Gastroesophageal sphincter (tissue), 3 donors: ENCODE data around the gene BORCS5.

Experiments used
- POLR2A ChIP-seq, 2 donors: fragments of 450-650 bp; IDR thresholded peaks; one replicate each; pipeline ENCODE4 v1.6.1; 2017; ENCODE audit warnings: antibody characterized with exemption in 2 of 2, mild to moderate bottlenecking in 2 of 2, moderate library complexity in 1 of 2
- POLR2AphosphoS5 ChIP-seq: sonication (generic); formaldehyde crosslinking; IDR thresholded peaks from one replicate; pipeline ENCODE4 v1.6.1; 2017; ENCODE audit warnings: antibody characterized with exemption
- TF ChIP-seq, protein P1 (sequence below), 4 experiments: fragments of 200-600 bp in 2 of 4; fragments of 450-650 bp in 2 of 4; sonication (generic) in 1 of 4; IDR thresholded peaks; one replicate each; pipeline ENCODE4 v1.5.1; 2017 to 2019; ENCODE audit warnings: antibody characterized with exemption in 4 of 4, mild to moderate bottlenecking in 2 of 4, moderate library complexity in 2 of 4

DNA sequence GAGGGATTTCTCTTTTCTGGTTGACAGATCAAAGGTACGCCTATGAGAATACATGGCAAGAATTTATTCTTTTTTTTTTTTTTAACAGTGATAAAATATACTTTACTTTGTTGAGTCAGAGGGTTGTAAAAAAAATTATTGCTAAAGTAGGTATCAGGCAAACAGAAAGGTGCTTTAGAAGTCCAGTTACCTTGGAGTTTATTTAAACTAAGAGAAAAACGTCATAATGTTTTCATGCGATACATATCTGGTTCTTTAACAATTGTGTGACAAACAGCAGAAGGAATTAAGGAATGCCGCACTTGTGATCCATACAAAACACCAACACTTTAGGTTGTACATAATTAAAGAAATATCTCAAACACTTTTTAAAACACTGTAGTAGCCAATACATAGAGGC lies 94.2 kb downstream of the BORCS5 start:
- TF ChIP-seq POLR2A (IDR thresholded peaks at IDR 0.05) (no peak), POLR2AphosphoS5 (no peak)
- TF ChIP-seq, protein P1, sequence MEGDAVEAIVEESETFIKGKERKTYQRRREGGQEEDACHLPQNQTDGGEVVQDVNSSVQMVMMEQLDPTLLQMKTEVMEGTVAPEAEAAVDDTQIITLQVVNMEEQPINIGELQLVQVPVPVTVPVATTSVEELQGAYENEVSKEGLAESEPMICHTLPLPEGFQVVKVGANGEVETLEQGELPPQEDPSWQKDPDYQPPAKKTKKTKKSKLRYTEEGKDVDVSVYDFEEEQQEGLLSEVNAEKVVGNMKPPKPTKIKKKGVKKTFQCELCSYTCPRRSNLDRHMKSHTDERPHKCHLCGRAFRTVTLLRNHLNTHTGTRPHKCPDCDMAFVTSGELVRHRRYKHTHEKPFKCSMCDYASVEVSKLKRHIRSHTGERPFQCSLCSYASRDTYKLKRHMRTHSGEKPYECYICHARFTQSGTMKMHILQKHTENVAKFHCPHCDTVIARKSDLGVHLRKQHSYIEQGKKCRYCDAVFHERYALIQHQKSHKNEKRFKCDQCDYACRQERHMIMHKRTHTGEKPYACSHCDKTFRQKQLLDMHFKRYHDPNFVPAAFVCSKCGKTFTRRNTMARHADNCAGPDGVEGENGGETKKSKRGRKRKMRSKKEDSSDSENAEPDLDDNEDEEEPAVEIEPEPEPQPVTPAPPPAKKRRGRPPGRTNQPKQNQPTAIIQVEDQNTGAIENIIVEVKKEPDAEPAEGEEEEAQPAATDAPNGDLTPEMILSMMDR (IDR thresholded peaks at IDR 0.05): no peak
